Breast epithelium (tissue), 4 donors: Measurements from ENCODE around the gene FAM227A. TPM values are rescaled to one million over a fixed set of nuclear protein-coding genes. Genes with fewer than 3 reads are reported as not detected.

Experiments
- DNase-seq, 2 donors: peaks; one replicate each; pipeline ENCODE4 v3.0.0-alpha.2; 2019; ENCODE audit warnings: low spot score in 2 of 2
- H3K27ac ChIP-seq, 2 donors: fragments of 200-600 bp; sonication (generic) in 1 of 2; one replicate each; pipeline ENCODE4 v1.5.1; 2016 to 2019; ENCODE audit warnings: mild to moderate bottlenecking in 1 of 2
- H3K27me3 ChIP-seq, 2 donors: fragments of 200-600 bp; sonication (generic) in 1 of 2; one replicate each; pipeline versions ENCODE4 v1.5.1 to v1.6.0; 2017 to 2019; ENCODE audit warnings: control low read depth in 1 of 2, mild to moderate bottlenecking in 1 of 2
- H3K36me3 ChIP-seq: fragments of 200-600 bp; one replicate; pipeline ENCODE4 v1.5.1; 2019
- H3K4me1 ChIP-seq, 2 donors: fragments of 200-600 bp; sonication (generic); one replicate each; pipeline ENCODE4 v1.5.1; 2016 to 2019; ENCODE audit warnings: control low read depth in 1 of 2
- H3K4me3 ChIP-seq, 3 donors: fragments of 200-600 bp; sonication (generic); 1 replicate in 2 of 3; 2 replicates in 1 of 3; pipeline ENCODE4 v1.5.1; 2016 to 2019; ENCODE audit warnings: mild to moderate bottlenecking in 3 of 3, moderate library complexity in 2 of 3
- H3K9me3 ChIP-seq, 2 donors: fragments of 200-600 bp; sonication (generic) in 1 of 2; one replicate each; pipeline ENCODE4 v1.5.1; 2016 to 2019; ENCODE audit warnings: control low read depth in 1 of 2
- CTCF ChIP-seq, 3 donors: fragments of 450-650 bp; IDR thresholded peaks; one replicate each; pipeline ENCODE4 v1.5.1; 2016 to 2017; ENCODE audit warnings: antibody characterized with exemption in 3 of 3, mild to moderate bottlenecking in 3 of 3, moderate library complexity in 3 of 3
- POLR2A ChIP-seq: fragments of 450-650 bp; IDR thresholded peaks from one replicate; pipeline ENCODE4 v1.6.1; 2016; ENCODE audit warnings: antibody characterized with exemption, mild to moderate bottlenecking, moderate library complexity
- POLR2AphosphoS5 ChIP-seq, 3 donors: sonication (generic); formaldehyde crosslinking; IDR thresholded peaks; one replicate each; pipeline ENCODE4 v1.6.1; 2017; ENCODE audit warnings: antibody characterized with exemption in 3 of 3
- intact Hi-C: fragments of 100-400 bp; cut with DNase I; formaldehyde crosslinking; loops from one replicate; pipeline ENCODE4 v1.15.1; 2023; ENCODE audit warnings: low total_unique reads
- total RNA-seq, 3 donors: library from RNA; depleted of rRNA; stranded (reverse); fragments of >200 nt; gene quantifications; one replicate each; pipeline ENCODE4 v1.1.0, GENCODE V29; 2016

FAM227A gene
- total RNA-seq, 3 donors from 2014 or later, result 0.16 to 7.9 (median 6.3) TPM

- Histone ChIP-seq H3K4me3 (no peak overlapping the region), H3K4me1 (no peaks in the 10 kb centered on the region), H3K27ac (no peak overlapping the region), H3K27me3 (no peaks in the 10 kb centered on the region), H3K36me3 (no peaks in the 10 kb centered on the region), H3K9me3 (no peaks in the 10 kb centered on the region)
- no peak for TF ChIP-seq POLR2A
- no peak for TF ChIP-seq CTCF (IDR thresholded peaks at IDR 0.05)
- TF ChIP-seq POLR2AphosphoS5 (IDR thresholded peaks at IDR 0.05), result no peak
- intact Hi-C loops, result no loop called here
- no peak for DNase-seq
These were observed 77.7 kb downstream of the FAM227A start for GRCh38 chr22:38578505-38578904.

GRCh38 chr22:38572065-38572464 is 84.1 kb downstream of the FAM227A start:
- H3K9me3 ChIP-seq, result no peaks in the 10 kb centered on the region
- peaks cover 4 to 6% of the 10 kb centered on the region in 2 donors for H3K4me1 ChIP-seq
- TF ChIP-seq POLR2A (no peak), POLR2AphosphoS5 (IDR thresholded peaks at IDR 0.05) (no peak), CTCF (IDR thresholded peaks at IDR 0.05) (peak in 2 of 3 donors; percentile 46 to 53)
- H3K36me3 ChIP-seq, result no peaks in the 10 kb centered on the region
- DNase-seq, result no peak
- H3K27me3 ChIP-seq, result no peaks in the 10 kb centered on the region
- intact Hi-C loops, result no loop called here
- no peak overlapping the region for H3K4me3 ChIP-seq
- H3K27ac ChIP-seq, result no peak overlapping the region

GRCh38 chr22:38570779-38571364 is 85.3 kb downstream of the FAM227A start:
- Histone ChIP-seq H3K27me3 (no peaks in the 10 kb centered on the region), H3K4me1 (peaks cover 4 to 6% of the 10 kb centered on the region in 2 donors), H3K4me3 (peak overlapping the region; percentile 58 to 77 (median 70)), H3K9me3 (no peaks in the 10 kb centered on the region), H3K36me3 (no peaks in the 10 kb centered on the region), H3K27ac (peak overlapping the region; percentile 83 to 85)
- DNase-seq, result peak in 1 of 2 donors; percentile 40
- no peak for TF ChIP-seq CTCF (IDR thresholded peaks at IDR 0.05)
- no peak for TF ChIP-seq POLR2AphosphoS5 (IDR thresholded peaks at IDR 0.05)
- no peak for TF ChIP-seq POLR2A
- intact Hi-C loops, result no loop called here

- H3K27ac ChIP-seq, result peak within 1 kb of the TSS; percentile 83 to 85
- intact Hi-C loops, result no loop called here
These were observed 86.0 kb downstream of the FAM227A start, which contains the start of gene DMC1 for GRCh38 chr22:38569972-38570778. Gene DMC1, minus strand, starts transcription at chr22:38570183. Its CDS starts 1,927 bp downstream, at chr22:38568256.

More at GRCh38 chr22:38569972-38570778, 86.0 kb downstream of the FAM227A start, which contains the start of gene DMC1:
- Histone ChIP-seq H3K4me1 (peaks cover 4 to 6% of the 10 kb centered on the region in 2 donors), H3K27me3 (no peaks in the 10 kb centered on the region), H3K36me3 (no peaks in the 10 kb centered on the region), H3K9me3 (no peaks in the 10 kb centered on the region), H3K4me3 (peak within 1 kb of the TSS; percentile 58 to 77 (median 70))
- TF ChIP-seq CTCF (IDR thresholded peaks at IDR 0.05) (no peak), POLR2A (no peak), POLR2AphosphoS5 (IDR thresholded peaks at IDR 0.05) (peak in 2 of 3 donors; percentile 10 to 57)
- peak; percentile 90 to 97 for DNase-seq
